GM10266 (cell line): ENCODE results near the gene C8G.
A peak's percentile ranks its signal among the peaks of the same experiment; 100 is the strongest.

Experiments used
- DNase-seq: peaks from one replicate; pipeline ENCODE4 v3.0.0; 2012; ENCODE audit errors: extremely low spot score
- TF ChIP-seq, protein P1 (sequence below): IDR thresholded peaks from 2 replicates; pipeline ENCODE4 v1.5.1; 2012; ENCODE audit warnings: mild to moderate bottlenecking, low read depth; ENCODE audit not compliant: control insufficient read depth, insufficient read depth; ENCODE audit errors: missing control alignments

C8G gene

DNA sequence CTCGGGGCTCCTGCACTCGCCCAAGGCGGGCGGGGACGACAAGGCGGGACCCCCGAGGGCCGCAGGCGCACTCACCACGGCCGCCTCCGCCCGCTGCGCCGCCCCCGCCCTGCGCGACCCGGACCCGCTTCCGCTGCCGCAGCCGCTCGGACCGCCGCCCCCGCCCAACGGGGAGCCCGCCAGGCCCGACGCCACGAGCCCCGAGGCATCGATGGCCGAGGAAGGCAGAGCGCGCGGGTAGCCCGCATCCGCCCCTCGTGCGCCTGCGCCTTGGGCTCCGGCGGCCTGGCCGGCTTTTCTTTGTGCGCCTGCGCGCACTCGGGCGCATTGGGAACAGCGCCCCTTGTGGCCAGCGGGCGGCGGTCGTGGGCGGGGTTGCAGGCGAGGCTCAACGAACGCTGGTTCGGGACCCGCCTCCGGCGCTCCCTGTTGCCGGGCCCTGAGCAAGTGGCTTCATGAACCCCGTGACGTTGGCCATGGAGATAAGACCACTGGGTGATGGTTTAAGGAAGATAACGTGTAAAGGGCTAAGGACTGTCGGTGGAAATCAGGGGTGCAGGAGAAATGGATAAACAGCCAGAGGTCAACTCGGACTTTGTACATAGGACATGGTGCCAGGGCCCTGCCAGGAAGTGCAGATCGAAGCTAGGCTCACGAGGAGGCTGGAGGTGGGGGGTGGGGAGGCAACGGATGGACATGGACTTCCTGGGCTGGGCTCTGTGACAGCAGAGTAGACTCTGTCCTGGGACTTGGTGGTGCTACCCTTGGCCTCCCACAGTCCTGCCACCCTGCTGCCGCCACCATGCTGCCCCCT is at the start of gene C8G, which contains the start of gene FBXW5:
Gene C8G (plus strand): TSS at position 725 of the 814 bp plus-strand sequence. CDS start 78 bp downstream, at position 803.
Gene FBXW5 (minus strand): TSS at position 220 of the 814 bp plus-strand sequence. CDS start 655 bp downstream, outside the sequence.
- peak; percentile 100 for DNase-seq
- TF ChIP-seq, protein P1, sequence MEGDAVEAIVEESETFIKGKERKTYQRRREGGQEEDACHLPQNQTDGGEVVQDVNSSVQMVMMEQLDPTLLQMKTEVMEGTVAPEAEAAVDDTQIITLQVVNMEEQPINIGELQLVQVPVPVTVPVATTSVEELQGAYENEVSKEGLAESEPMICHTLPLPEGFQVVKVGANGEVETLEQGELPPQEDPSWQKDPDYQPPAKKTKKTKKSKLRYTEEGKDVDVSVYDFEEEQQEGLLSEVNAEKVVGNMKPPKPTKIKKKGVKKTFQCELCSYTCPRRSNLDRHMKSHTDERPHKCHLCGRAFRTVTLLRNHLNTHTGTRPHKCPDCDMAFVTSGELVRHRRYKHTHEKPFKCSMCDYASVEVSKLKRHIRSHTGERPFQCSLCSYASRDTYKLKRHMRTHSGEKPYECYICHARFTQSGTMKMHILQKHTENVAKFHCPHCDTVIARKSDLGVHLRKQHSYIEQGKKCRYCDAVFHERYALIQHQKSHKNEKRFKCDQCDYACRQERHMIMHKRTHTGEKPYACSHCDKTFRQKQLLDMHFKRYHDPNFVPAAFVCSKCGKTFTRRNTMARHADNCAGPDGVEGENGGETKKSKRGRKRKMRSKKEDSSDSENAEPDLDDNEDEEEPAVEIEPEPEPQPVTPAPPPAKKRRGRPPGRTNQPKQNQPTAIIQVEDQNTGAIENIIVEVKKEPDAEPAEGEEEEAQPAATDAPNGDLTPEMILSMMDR, result peak; percentile 89

DNA sequence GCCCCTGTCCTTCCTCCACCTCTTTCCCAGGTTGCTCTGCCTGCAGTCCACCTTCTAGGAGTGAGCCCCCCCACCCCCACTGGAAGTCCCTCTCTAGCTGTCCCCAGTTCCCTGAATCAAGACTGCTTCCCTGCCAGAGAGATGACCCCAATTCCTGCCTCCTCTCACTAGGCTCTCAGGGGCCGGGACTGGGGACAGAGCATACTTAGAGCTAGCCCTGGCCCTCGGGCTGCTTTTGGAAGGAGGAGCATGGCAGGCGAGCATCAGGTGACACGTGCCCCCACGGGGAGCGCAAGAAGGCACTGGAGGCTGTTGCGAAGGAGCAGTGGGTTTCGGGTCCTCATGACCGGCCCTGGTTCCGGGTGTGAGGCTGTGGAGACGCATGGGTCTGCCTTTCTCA is 49.0 kb upstream of the C8G start:
- TF ChIP-seq, protein P1, result no peak

DNA sequence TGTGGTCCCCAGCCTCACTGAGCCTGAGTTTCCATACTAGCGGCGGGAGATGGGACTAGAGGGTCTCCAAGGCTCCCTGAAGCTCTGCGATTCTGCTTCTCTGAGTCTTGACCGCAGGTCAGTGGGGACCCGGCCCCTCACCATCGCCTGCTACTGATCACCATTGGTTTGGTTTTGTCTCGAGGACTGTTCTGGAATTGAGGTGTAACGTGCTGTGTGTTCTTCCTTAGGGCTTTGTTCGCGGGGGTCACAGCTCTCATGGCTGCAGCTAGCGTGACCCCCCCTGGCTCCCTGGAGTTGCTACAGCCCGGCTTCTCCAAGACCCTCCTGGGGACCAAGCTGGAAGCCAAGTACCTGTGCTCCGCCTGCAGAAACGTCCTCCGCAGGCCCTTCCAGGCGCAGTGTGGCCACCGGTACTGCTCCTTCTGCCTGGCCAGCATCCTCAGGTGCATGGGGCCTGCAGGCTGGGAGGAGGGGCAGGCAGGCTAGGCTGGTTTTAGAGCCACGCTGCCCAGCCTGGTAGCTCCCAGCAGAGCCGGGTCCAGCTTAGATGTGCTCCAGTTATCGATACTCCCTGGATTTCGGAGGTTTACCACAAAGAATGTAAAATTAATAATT is 46.5 kb upstream of the C8G start:
- no peak for DNase-seq
- TF ChIP-seq, protein P1, result no peak

More for the DNA sequence above, 49.0 kb upstream of the C8G start:
- DNase-seq, result no peak

DNA sequence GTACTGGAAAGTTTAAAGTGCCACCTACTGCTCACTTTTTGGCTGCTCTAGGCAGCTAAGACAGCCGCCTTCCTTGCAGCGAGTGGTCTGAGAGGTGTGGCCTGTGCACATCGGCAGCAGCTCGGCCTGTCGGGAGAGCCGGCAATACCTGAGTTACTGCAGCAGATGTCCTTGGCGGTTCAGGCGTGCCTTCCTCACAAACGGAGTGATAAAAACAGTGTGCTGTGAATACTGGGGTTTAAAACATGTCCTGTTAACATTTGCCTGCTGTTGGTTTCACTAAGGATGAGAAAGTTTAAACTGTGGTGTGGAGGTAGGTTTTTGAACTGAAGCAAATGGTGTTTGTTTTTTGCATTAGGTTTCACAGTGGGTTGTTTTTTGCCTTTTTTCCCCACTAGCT is 45.8 kb upstream of the C8G start:
- TF ChIP-seq, protein P1, result peak; percentile 31
- DNase-seq, result peak; percentile 64

DNA sequence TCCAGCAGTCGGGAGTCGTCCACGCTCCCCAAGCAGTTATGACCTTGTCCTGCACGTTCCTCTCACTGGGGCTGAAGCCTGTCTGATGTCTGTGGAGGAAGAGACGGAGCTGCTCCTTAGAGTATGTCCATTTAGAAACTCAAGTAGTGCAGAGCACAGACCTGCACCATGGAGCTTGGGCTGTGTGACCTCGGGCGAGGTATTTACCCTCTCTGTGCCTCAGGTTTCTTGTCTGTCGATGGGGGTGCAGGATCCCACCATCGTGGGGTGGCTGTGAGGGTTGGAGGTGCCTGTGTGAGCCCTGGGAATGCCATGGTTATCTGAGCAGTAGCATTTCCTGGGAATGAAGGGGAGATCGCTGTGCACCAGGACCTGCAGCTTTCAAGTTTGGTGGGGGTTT is 44.5 kb upstream of the C8G start:
- TF ChIP-seq, protein P1, result no peak
- no peak for DNase-seq

DNA sequence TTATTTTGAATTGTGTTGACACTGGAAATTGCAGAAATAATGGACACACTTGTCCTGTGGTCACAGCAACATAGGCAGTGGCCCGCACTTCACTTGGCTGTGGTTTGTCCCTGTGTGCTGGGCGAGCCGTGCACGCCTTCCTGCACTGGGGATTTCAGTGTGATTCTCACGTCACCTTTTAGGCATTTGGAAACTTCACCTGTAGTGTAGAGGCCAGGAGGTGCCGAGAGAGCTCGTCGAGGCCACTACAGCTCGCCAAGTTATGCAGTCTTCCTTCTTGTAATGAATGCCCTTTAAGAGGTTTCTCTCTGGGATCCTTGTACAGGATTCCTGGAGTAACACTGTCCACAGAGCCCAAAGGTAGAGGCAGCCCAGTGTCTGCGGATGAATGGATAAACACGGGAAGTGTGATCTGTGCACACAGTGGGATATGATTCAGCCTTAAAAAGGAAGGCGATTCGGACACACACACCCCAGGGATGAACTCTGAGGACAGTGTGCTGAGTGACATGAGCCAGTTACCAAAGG is 44.0 kb upstream of the C8G start:
- DNase-seq, result no peak
- TF ChIP-seq, protein P1, result no peak

DNA sequence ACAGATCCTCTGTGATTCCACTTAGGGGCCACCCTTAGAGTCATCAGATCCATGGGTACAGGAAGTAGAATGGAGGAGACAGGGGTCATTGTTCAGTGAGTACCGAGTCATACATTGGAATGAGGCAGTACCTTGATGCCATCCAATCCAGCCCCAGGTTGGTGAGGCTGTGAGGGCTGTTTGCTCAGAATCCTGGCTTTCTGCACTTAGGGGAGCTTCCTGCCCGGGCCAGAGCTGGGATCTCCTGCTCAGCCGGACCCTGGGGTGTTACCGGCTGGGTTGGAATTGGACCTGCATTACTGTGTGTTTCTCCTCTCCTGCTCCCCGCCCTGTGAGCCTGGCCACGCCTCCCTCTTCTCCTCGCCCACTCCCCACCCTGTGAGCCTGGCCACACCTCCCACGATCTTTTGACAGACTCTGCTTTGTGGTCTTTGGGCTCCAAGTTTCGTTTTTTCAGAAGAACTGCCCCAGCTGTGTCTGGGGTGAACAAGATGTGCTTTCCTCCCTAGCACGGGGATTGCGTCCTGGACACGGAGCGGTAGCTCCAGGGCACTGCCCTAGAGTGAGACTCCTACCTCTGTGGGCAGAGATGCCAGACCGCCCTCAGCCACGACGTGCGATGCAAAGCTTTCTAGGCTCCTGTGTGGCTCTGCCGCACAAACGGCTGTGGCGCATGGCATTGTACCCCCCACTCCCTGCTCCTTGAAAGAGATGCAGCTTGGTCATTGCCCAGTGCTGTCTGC is 43.4 kb upstream of the C8G start:
- TF ChIP-seq, protein P1, result no peak
- peak; percentile 87 for DNase-seq
